ENCODE results near the gene TMC1. TPM values are rescaled to one million over a fixed set of nuclear protein-coding genes. Genes with fewer than 3 reads are reported as not detected.
"Not testable (repeated sequence)": the region's sequence is repeated elsewhere in the genome, so short reads cannot be mapped to it uniquely, and the experiment has no call there.

Gene TMC1
- total RNA-seq, 4 donors from 2014 or later = not detected

DNA sequence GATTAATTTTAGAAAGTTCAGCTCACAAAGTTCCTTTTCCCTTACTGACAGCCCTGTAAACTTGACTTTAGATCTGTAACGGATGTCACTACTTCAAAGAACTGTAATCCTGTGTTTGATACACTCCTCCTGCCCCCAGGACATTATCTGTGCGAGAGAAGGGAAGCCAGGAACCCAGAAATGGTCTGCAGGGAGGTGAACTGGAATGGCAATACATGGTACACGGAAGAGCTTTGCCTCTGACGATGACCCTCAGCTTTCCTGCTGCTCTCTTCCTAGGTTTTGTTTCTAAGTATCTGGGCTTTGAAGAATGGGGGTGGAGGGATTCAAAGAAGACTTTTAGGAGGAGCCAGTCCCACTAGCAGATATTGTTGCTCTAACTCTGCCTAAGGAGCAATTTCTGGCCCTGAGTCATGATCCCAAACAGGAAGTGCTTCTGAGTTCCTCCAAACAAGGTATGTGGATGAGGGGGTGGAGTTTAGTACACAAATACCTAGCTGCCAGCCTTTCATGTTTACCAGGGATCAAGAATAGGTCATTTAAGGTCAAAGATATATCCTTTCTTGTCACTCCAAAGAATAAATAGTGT lies 43.4 kb upstream of the TMC1 start:
- H3K9me3 ChIP-seq = no peaks in the 10 kb centered on the region
- H3K27me3 ChIP-seq = no peaks in the 10 kb centered on the region
- H3K4me3 ChIP-seq = no peak overlapping the region
- DNase-seq (ENCODE audit: low spot score in 2 of 2) = no peak
- TF ChIP-seq POLR2AphosphoS5 (IDR thresholded peaks at IDR 0.05) (no peak), POLR2A (IDR thresholded peaks at IDR 0.05) (no peak)
- H3K27ac ChIP-seq = peak overlapping the region; percentile 60
- no peaks in the 10 kb centered on the region for H3K36me3 ChIP-seq
- H3K4me1 ChIP-seq = peaks cover 17% of the 10 kb centered on the region
- 40% methylated on average over 4 of the region's 4 CpGs for WGBS

- no peak overlapping the region for H3K27ac ChIP-seq
- H3K36me3 ChIP-seq = no peaks in the 10 kb centered on the region
- H3K4me1 ChIP-seq = peaks cover 17% of the 10 kb centered on the region
- WGBS = 69% methylated on average over 1 of the region's 1 CpG
- no peak overlapping the region for H3K4me3 ChIP-seq
- no peak for DNase-seq (ENCODE audit: low spot score in 2 of 2)
- no peaks in the 10 kb centered on the region for H3K9me3 ChIP-seq
- TF ChIP-seq CTCF (IDR thresholded peaks at IDR 0.05) (no peak), POLR2AphosphoS5 (IDR thresholded peaks at IDR 0.05) (no peak), EP300 (IDR thresholded peaks at IDR 0.05) (no peak), POLR2A (IDR thresholded peaks at IDR 0.05) (no peak)
- no peaks in the 10 kb centered on the region for H3K27me3 ChIP-seq
These were observed 42.4 kb upstream of the TMC1 start for GRCh38 chr9:72478966-72479365.

DNA sequence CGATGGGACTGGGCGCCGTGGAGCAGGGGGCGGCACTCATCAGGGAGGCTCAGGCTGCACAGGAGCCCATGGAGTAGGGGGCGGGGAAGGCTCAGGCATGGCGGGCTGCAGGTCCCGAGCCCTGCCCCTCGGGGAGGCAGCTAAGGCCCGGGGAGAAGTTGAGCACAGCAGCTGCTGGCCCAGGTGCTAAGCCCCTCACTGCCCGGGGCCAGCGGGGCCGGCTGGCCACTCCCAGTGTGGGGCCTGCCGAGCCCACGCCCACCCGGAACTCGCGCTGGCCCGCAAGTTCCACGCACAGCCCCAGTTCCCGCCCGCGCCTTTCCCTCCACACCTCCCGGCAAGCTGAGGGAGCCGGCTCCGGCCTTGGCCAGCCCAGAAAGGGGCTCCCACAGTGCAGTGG lies 41.1 kb upstream of the TMC1 start:
- H3K27ac ChIP-seq; H3K36me3 ChIP-seq; H3K27me3 ChIP-seq; H3K9me3 ChIP-seq; H3K4me3 ChIP-seq; DNase-seq (ENCODE audit: low spot score in 2 of 2): not testable (repeated sequence)
- 96% methylated on average over 5 of the region's 25 CpGs for WGBS
- peaks cover 17% of the 10 kb centered on the region for H3K4me1 ChIP-seq

- WGBS = 77% methylated on average over 1 of the region's 1 CpG
- Histone ChIP-seq H3K36me3 (no peaks in the 10 kb centered on the region), H3K4me3 (no peak overlapping the region), H3K27me3 (no peaks in the 10 kb centered on the region), H3K9me3 (no peaks in the 10 kb centered on the region), H3K27ac (no peak overlapping the region), H3K4me1 (peaks cover 17% of the 10 kb centered on the region)
- TF ChIP-seq CTCF (IDR thresholded peaks at IDR 0.05) (no peak), EP300 (IDR thresholded peaks at IDR 0.05) (no peak), POLR2A (IDR thresholded peaks at IDR 0.05) (no peak), POLR2AphosphoS5 (IDR thresholded peaks at IDR 0.05) (no peak)
- DNase-seq (ENCODE audit: low spot score in 2 of 2) = no peak
These were observed 40.5 kb upstream of the TMC1 start for GRCh38 chr9:72480921-72481320.

GRCh38 chr9:72485821-72486593 lies 35.4 kb upstream of the TMC1 start:
- Histone ChIP-seq H3K9me3 (no peaks in the 10 kb centered on the region), H3K27me3 (no peaks in the 10 kb centered on the region), H3K36me3 (no peaks in the 10 kb centered on the region), H3K4me1 (no peaks in the 10 kb centered on the region), H3K27ac (no peak overlapping the region), H3K4me3 (no peak overlapping the region)
- whole genome bisulfite sequencing = 63% methylated on average over 3 of the region's 3 CpGs
- DNase-seq (ENCODE audit: low spot score in 2 of 2) = no peak
- TF ChIP-seq POLR2AphosphoS5 (IDR thresholded peaks at IDR 0.05) (no peak), EP300 (IDR thresholded peaks at IDR 0.05) (no peak), CTCF (IDR thresholded peaks at IDR 0.05) (no peak), POLR2A (IDR thresholded peaks at IDR 0.05) (no peak)

DNA sequence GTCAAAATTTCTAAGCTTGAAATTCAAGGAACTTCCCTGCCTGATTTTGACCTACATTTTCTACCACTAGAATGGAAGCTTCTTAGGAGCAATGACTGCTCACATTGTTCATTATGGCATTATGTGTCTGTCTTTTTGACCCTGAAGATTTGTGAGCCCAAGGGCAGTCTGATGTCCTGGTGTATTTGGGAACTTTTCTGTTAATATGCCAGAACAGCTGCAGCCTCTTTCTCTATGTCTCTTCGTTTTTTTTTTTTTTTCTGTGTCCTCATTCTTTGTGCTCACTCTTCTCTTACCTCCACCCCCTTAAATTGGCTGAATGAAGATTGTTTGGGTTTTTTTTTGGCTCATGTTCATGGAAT lies 34.8 kb upstream of the TMC1 start:
- Histone ChIP-seq H3K36me3 (no peaks in the 10 kb centered on the region), H3K4me3 (no peak overlapping the region), H3K9me3 (no peaks in the 10 kb centered on the region), H3K27me3 (no peaks in the 10 kb centered on the region), H3K27ac (no peak overlapping the region), H3K4me1 (no peaks in the 10 kb centered on the region)
- no peak for DNase-seq (ENCODE audit: low spot score in 2 of 2)
- WGBS = 52% methylated on average over 1 of the region's 1 CpG
- TF ChIP-seq CTCF (IDR thresholded peaks at IDR 0.05) = no peak
- TF ChIP-seq POLR2AphosphoS5 (IDR thresholded peaks at IDR 0.05) = no peak
- TF ChIP-seq EP300 (IDR thresholded peaks at IDR 0.05) = no peak
- TF ChIP-seq POLR2A (IDR thresholded peaks at IDR 0.05) = no peak

DNA sequence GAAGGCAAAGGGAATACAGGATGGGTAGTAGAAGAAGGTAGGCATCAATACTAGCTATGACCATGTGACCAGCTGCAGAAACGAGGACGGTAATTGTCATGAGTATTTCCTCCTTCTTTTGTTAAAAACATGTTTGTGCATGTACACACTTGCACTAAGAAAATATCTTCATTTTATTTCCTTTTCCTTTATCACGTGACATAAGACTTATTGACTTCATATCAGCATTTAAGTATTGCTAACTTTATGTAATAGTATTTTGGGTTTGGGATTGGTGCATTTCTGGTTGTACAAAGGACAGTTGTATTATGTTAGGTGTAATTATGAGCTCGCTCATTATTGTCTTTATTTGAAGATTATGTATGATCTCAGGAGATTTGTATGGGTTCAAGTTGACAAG lies 33.7 kb upstream of the TMC1 start:
- not testable (repeated sequence) for H3K36me3 ChIP-seq; H3K4me1 ChIP-seq; H3K4me3 ChIP-seq; DNase-seq (ENCODE audit: low spot score in 2 of 2); H3K9me3 ChIP-seq; H3K27me3 ChIP-seq; H3K27ac ChIP-seq
- WGBS = 65% methylated on average over 4 of the region's 4 CpGs

Data from suprapubic skin (tissue), 4 donors.